OCI-LY1 (cell line): ENCODE results near the gene LRP10.

Experiments
- H2AFZ ChIP-seq: fragments of 200-600 bp; sonication (generic), shearing (Covaris generic); 2 replicates; pipeline ENCODE4 v1.6.0; 2014; ENCODE audit warnings: antibody characterized with exemption, mild to moderate bottlenecking, low read length
- H3F3A ChIP-seq: fragments of 200-600 bp; sonication (generic), shearing (Covaris generic); 2 replicates; pipeline ENCODE4 v1.6.0; 2014; ENCODE audit warnings: mild to moderate bottlenecking, antibody characterized with exemption, low read length, moderate library complexity; ENCODE audit not compliant: insufficient read depth
- H3K27ac ChIP-seq: fragments of 200-600 bp; sonication (generic); 2 replicates; pipeline ENCODE4 v1.5.1; 2014; ENCODE audit warnings: low read length, mixed run types, mild to moderate bottlenecking, low read depth; ENCODE audit not compliant: poor library complexity, severe bottlenecking
- H3K27me3 ChIP-seq: fragments of 200-600 bp; sonication (generic); 2 replicates; pipeline ENCODE4 v1.6.0; 2014; ENCODE audit warnings: antibody characterized with exemption, mild to moderate bottlenecking, low read length, moderate library complexity; ENCODE audit not compliant: insufficient read depth
- H3K36me3 ChIP-seq: fragments of 200-600 bp; sonication (generic); 2 replicates; pipeline ENCODE4 v1.6.1; 2014; ENCODE audit warnings: mild to moderate bottlenecking, antibody characterized with exemption, low read length, moderate library complexity, mixed read lengths; ENCODE audit not compliant: insufficient read depth
- H3K4me1 ChIP-seq: fragments of 200-600 bp; sonication (generic); 2 replicates; pipeline ENCODE4 v1.5.1; 2014; ENCODE audit warnings: mild to moderate bottlenecking, low read length, moderate library complexity; ENCODE audit not compliant: insufficient read depth, severe bottlenecking
- H3K4me2 ChIP-seq: fragments of 200-600 bp; sonication (generic), shearing (Covaris generic); 2 replicates; pipeline ENCODE4 v1.6.1; 2014; ENCODE audit warnings: low read length
- H3K4me3 ChIP-seq: fragments of 200-600 bp; sonication (generic); 2 replicates; pipeline ENCODE4 v1.5.1; 2014; ENCODE audit warnings: low read length, low read depth, mild to moderate bottlenecking, mixed read lengths; ENCODE audit not compliant: poor library complexity, severe bottlenecking
- H3K79me2 ChIP-seq: fragments of 200-600 bp; shearing (Covaris generic); 2 replicates; pipeline ENCODE4 v1.6.1; 2016; ENCODE audit warnings: mixed run types, low read length, mixed read lengths; ENCODE audit not compliant: insufficient read depth
- H3K9ac ChIP-seq: fragments of 200-600 bp; sonication (generic), shearing (Covaris generic); 2 replicates; pipeline ENCODE4 v1.6.1; 2014; ENCODE audit warnings: mild to moderate bottlenecking, low read length, mixed read lengths
- H3K9me2 ChIP-seq: fragments of 200-600 bp; sonication (generic), shearing (Covaris generic); 2 replicates; pipeline ENCODE4 v1.6.1; 2014; ENCODE audit warnings: low read depth, mild to moderate bottlenecking, low read length, mixed read lengths
- H3K9me3 ChIP-seq: fragments of 200-600 bp; shearing (Covaris generic); 2 replicates; pipeline ENCODE4 v1.6.1; 2014; ENCODE audit warnings: low read length, mixed read lengths
- H4K20me1 ChIP-seq: fragments of 200-600 bp; sonication (generic), shearing (Covaris generic); 2 replicates; pipeline ENCODE4 v1.6.0; 2016; ENCODE audit warnings: mild to moderate bottlenecking, low read length; ENCODE audit not compliant: insufficient read depth
- CTCF ChIP-seq: fragments of 200-600 bp; sonication (generic), shearing (Covaris generic); IDR thresholded peaks from 2 replicates; pipeline ENCODE4 v1.5.1; 2017; ENCODE audit warnings: mild to moderate bottlenecking, antibody characterized with exemption, low read length, moderate library complexity, mixed read lengths
- EZH2 ChIP-seq: fragments of 200-600 bp; sonication (generic), shearing (Covaris generic); IDR thresholded peaks from 2 replicates; pipeline ENCODE4 v1.8.0; 2017; ENCODE audit warnings: borderline replicate concordance, mixed run types, mild to moderate bottlenecking, antibody characterized with exemption, low read length, moderate library complexity, mixed read lengths

Gene LRP10

GRCh38 chr14:22920697-22921096, 49.2 kb downstream of the LRP10 start:
- H3K27me3 ChIP-seq: no peaks in the 10 kb centered on the region
- H2AFZ ChIP-seq: no peak overlapping the region
- peaks cover 69% of the 10 kb centered on the region for H3K36me3 ChIP-seq
- H3F3A ChIP-seq: 0 out of 2 replicates have a peak, but pooled peaks cover 3% of the 10 kb centered on the region
- no peak overlapping the region for H3K4me2 ChIP-seq
- no peaks in the 10 kb centered on the region for H3K9me3 ChIP-seq
- H3K79me2 ChIP-seq: peaks cover 30% of the 10 kb centered on the region
- TF ChIP-seq EZH2: no peak
- no peak for TF ChIP-seq CTCF
- H3K4me3 ChIP-seq: no peak overlapping the region
- H4K20me1 ChIP-seq: no peaks in the 10 kb centered on the region
- H3K4me1 ChIP-seq: peaks cover 32% of the 10 kb centered on the region
- H3K9me2 ChIP-seq: no peaks in the 10 kb centered on the region
- H3K27ac ChIP-seq: no peak overlapping the region
- H3K9ac ChIP-seq: no peak overlapping the region

- no peak overlapping the region for H3K4me2 ChIP-seq
- no peak for TF ChIP-seq CTCF
- H3K36me3 ChIP-seq: peaks cover 70% of the 10 kb centered on the region
Observed at GRCh38 chr14:22922294-22922693, 50.8 kb downstream of the LRP10 start.

GRCh38 chr14:22923746-22924145, 52.2 kb downstream of the LRP10 start:
- H3K27me3 ChIP-seq: no peaks in the 10 kb centered on the region
- TF ChIP-seq EZH2 (no peak), CTCF (no peak)
- peaks cover 72% of the 10 kb centered on the region for H3K36me3 ChIP-seq

More at GRCh38 chr14:22922294-22922693, 50.8 kb downstream of the LRP10 start:
- H3K79me2 ChIP-seq: peaks cover 14% of the 10 kb centered on the region
- 0 out of 2 replicates have a peak, but pooled peaks cover 3% of the 10 kb centered on the region for H3F3A ChIP-seq
- no peak overlapping the region for H3K4me3 ChIP-seq
- H3K9me3 ChIP-seq: no peaks in the 10 kb centered on the region
- H3K27me3 ChIP-seq: no peaks in the 10 kb centered on the region
- no peak overlapping the region for H3K9ac ChIP-seq
- no peaks in the 10 kb centered on the region for H3K9me2 ChIP-seq
- no peak overlapping the region for H3K27ac ChIP-seq
- peaks cover 32% of the 10 kb centered on the region for H3K4me1 ChIP-seq
- H2AFZ ChIP-seq: no peak overlapping the region
- no peaks in the 10 kb centered on the region for H4K20me1 ChIP-seq

More at GRCh38 chr14:22923746-22924145, 52.2 kb downstream of the LRP10 start:
- Histone ChIP-seq H4K20me1 (no peaks in the 10 kb centered on the region), H2AFZ (no peak overlapping the region), H3K4me2 (no peak overlapping the region), H3K4me3 (no peak overlapping the region), H3K79me2 (peaks cover 10% of the 10 kb centered on the region), H3F3A (0 out of 2 replicates have a peak, but pooled peaks cover 3% of the 10 kb centered on the region), H3K9me3 (no peaks in the 10 kb centered on the region), H3K9ac (no peak overlapping the region), H3K27ac (no peak overlapping the region), H3K4me1 (peaks cover 39% of the 10 kb centered on the region), H3K9me2 (no peaks in the 10 kb centered on the region)
